Cardiac muscle cell (in vitro differentiated cells and primary cell): ENCODE measurements around the gene PFKFB2. TPM values are rescaled to one million over a fixed set of nuclear protein-coding genes. Genes with fewer than 3 reads are reported as not detected.

Experiments
- DNase-seq, 2 donors: peaks; one replicate each; pipeline versions ENCODE4 v3.0.0 to v3.0.0-alpha.2; 2010 to 2017; ENCODE audit warnings: low read depth in 1 of 2, low spot score in 1 of 2
- H3K27ac ChIP-seq: fragments of 200-600 bp; sonication (generic); 2 replicates; pipeline ENCODE4 v1.5.1; 2016
- H3K27me3 ChIP-seq: fragments of 200-600 bp; sonication (generic); 2 replicates; pipeline ENCODE4 v1.6.0; 2016; ENCODE audit warnings: control low read depth
- H3K36me3 ChIP-seq: fragments of 200-600 bp; sonication (generic); 2 replicates; pipeline ENCODE4 v1.5.1; 2016; ENCODE audit warnings: control low read depth
- H3K4me1 ChIP-seq: fragments of 200-600 bp; sonication (generic); 2 replicates; pipeline ENCODE4 v1.8.1; 2017; ENCODE audit warnings: low read depth, mild to moderate bottlenecking, mixed run types
- H3K4me3 ChIP-seq: fragments of 200-600 bp; sonication (generic); 2 replicates; pipeline ENCODE4 v1.5.1; 2016; ENCODE audit warnings: mild to moderate bottlenecking
- H3K9me3 ChIP-seq: fragments of 200-600 bp; sonication (generic); 2 replicates; pipeline ENCODE4 v1.5.1; 2017; ENCODE audit warnings: low read depth, mild to moderate bottlenecking, control low read depth
- CTCF ChIP-seq: IDR thresholded peaks from 2 replicates; pipeline ENCODE4 v1.5.1; 2012; ENCODE audit warnings: low read depth, mild to moderate bottlenecking, low read length
- polyA plus RNA-seq: library from polyadenylated mRNA; unstranded; fragments of >200 nt; fragmentation: Nextera tagmentation; extraction: Ambion mirVana; gene quantifications from 2 replicates; pipeline ENCODE4 v1.2.1, GENCODE V29; 2016
- total RNA-seq: library from RNA; depleted of rRNA; stranded (reverse); fragments of >200 nt; gene quantifications from 2 replicates; pipeline ENCODE4 v1.2.3, GENCODE V29; 2016

Gene PFKFB2
- total and polyA plus RNA-seq, 2 experiments from 2014 or later = 3.6 to 6.0 TPM

- H3K9me3 ChIP-seq = no peaks in the 10 kb centered on the region
- no peaks in the 10 kb centered on the region for H3K4me1 ChIP-seq
- H3K4me3 ChIP-seq = no peak overlapping the region
- H3K27ac ChIP-seq = no peak overlapping the region
- TF ChIP-seq CTCF = no peak
- peaks cover 8% of the 10 kb centered on the region for H3K27me3 ChIP-seq
- H3K36me3 ChIP-seq = no peaks in the 10 kb centered on the region
- DNase-seq = peak in 1 of 2 donors; percentile 21
These were observed 43.8 kb upstream of the PFKFB2 start for GRCh38 chr1:207009182-207009850.

- no peak for TF ChIP-seq CTCF
- no peak overlapping the region for H3K27ac ChIP-seq
- no peaks in the 10 kb centered on the region for H3K4me1 ChIP-seq
- no peak for DNase-seq
- no peaks in the 10 kb centered on the region for H3K9me3 ChIP-seq
- peaks cover 8% of the 10 kb centered on the region for H3K27me3 ChIP-seq
- H3K36me3 ChIP-seq = no peaks in the 10 kb centered on the region
- no peak overlapping the region for H3K4me3 ChIP-seq
These were observed 43.1 kb upstream of the PFKFB2 start for GRCh38 chr1:207009945-207010344.

DNA sequence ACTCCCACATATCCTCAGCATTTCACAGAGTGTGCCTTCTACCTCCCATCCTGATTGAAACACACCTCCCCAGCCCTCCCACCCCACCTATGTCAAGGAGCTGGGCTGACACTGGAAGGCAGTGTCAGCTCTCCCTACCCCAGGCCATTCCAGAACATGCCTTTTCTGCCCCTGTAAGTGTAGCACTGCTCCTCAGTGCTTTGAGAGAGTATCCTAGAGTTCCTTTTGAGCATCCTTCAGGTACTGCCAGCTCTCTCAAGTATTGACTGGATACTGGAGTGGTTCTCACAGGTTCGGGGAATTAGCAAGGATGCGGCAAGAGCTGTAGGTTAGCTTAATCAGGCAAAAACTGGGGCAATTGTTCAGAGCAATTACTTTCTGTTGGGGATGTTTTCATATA is 42.3 kb upstream of the PFKFB2 start:
- Histone ChIP-seq H3K4me1 (no peaks in the 10 kb centered on the region), H3K27ac (no peak overlapping the region), H3K27me3 (peaks cover 8% of the 10 kb centered on the region), H3K4me3 (no peak overlapping the region), H3K9me3 (no peaks in the 10 kb centered on the region), H3K36me3 (no peaks in the 10 kb centered on the region)
- no peak for TF ChIP-seq CTCF
- DNase-seq = no peak

DNA sequence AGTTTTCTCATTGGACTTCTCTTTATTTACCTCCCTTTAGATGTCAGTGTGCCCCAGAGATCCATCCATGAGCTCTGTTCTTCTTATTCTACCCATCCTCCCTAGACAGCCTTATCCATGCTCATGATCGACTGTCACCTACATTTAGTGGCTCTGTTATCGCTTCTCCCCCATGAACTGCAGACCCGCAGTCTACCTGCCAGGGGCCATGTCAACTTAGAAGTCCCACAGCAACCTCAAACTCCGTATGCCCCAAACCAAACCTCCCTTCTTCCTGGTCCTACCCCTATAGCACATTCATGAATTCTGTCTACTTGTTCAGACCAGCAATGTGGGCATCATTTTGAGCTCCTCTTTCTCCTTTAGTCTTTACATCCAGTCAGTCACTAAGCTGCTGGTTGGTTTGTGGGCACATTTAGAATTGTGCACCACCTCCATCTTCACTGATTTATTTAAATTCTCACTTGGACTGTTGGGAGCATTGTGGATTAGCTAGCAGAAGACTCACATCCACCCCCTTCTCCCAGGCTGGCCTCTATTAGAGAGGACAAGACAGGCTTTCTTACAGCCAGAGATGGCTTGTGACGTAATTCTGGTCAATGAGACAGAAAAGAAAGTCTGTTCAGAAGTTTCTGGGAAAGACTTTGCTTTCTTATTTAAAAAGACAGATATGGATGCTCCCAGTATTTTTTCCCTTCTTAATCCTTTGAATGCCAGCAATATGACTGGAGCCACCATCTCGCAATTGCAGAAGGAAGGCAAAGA is 39.6 kb upstream of the PFKFB2 start:
- Histone ChIP-seq H3K27ac (no peak overlapping the region), H3K36me3 (no peaks in the 10 kb centered on the region), H3K4me3 (no peak overlapping the region), H3K27me3 (peaks cover 8% of the 10 kb centered on the region), H3K4me1 (no peaks in the 10 kb centered on the region), H3K9me3 (no peaks in the 10 kb centered on the region)
- DNase-seq = no peak
- TF ChIP-seq CTCF = no peak

- no peaks in the 10 kb centered on the region for H3K36me3 ChIP-seq
- DNase-seq = no peak
- H3K9me3 ChIP-seq = no peaks in the 10 kb centered on the region
- no peak overlapping the region for H3K27ac ChIP-seq
- H3K27me3 ChIP-seq = peaks cover 8% of the 10 kb centered on the region
- no peaks in the 10 kb centered on the region for H3K4me1 ChIP-seq
- no peak overlapping the region for H3K4me3 ChIP-seq
- no peak for TF ChIP-seq CTCF
These were observed 38.3 kb upstream of the PFKFB2 start for GRCh38 chr1:207014728-207015127.
